HL-60 (cell line): ENCODE results near the gene SAMHD1.

Experiments used
- DNase-seq, 2 experiments: peaks; one replicate each; pipeline ENCODE4 v3.0.0-alpha.2; 2010 to 2020; ENCODE audit warnings: low read depth in 1 of 2, low spot score in 1 of 2
- H3K27ac ChIP-seq: fragments of 250-450 bp; sonication (Bioruptor Pico); replicated peaks from 2 replicates; pipeline ENCODE4 v1.5.1; 2020; ENCODE audit warnings: mild to moderate bottlenecking, moderate library complexity
- H3K27me3 ChIP-seq: fragments of 250-450 bp; sonication (Bioruptor Pico); 2 replicates; pipeline ENCODE4 v1.5.1; 2021; ENCODE audit warnings: mild to moderate bottlenecking, moderate library complexity; ENCODE audit not compliant: insufficient read depth, poor library complexity, severe bottlenecking
- H3K4me3 ChIP-seq: replicated peaks from 2 replicates; pipeline ENCODE4 v1.5.1; 2011; ENCODE audit warnings: mild to moderate bottlenecking, control low read depth, low read length; ENCODE audit not compliant: insufficient read depth
- GABPA ChIP-seq: IDR thresholded peaks from 2 replicates; pipeline ENCODE4 v1.6.1; 2012; ENCODE audit warnings: low read depth
- POLR2AphosphoS5 ChIP-seq: IDR thresholded peaks from 2 replicates; pipeline ENCODE4 v1.6.1; 2012; ENCODE audit warnings: low read depth
- SPI1 ChIP-seq: IDR thresholded peaks from 2 replicates; pipeline ENCODE4 v1.6.1; 2012; ENCODE audit warnings: low read depth, mild to moderate bottlenecking, borderline replicate concordance
- TF ChIP-seq, protein P1 (sequence below): IDR thresholded peaks from 2 replicates; pipeline ENCODE4 v1.6.1; 2012; ENCODE audit warnings: low read depth; ENCODE audit not compliant: insufficient replicate concordance
- TF ChIP-seq, protein P2 (sequence below): IDR thresholded peaks from one replicate; pipeline ENCODE4 v1.5.1; 2011; ENCODE audit warnings: low read length, control low read depth, inconsistent platforms; ENCODE audit not compliant: insufficient read depth

SAMHD1 gene

DNA sequence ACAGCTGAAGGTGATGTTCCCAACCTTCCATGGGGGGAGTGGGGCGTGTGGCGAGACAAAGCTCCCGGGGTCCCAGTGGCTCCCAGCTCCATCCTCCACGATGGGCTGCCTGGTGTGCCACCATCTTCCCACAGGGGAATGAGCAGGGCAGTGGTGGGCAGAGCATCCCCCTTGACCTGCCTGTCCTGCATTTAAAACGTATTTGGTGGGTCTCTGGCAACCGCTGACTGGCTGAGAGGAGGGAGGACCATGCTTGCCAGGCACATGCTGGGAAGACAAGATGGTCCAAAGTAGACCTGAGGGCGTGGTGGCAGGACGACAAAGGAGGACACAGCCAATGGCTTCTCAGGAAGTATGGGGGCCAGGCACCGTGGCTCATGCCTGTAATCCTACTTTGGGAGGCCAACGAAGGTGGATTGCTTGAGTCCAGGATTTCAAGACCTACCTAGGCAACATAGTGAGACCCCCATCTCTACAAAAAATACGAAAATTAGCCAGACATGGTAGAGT, 70.7 kb downstream of the SAMHD1 start:
- TF ChIP-seq GABPA (no peak), SPI1 (no peak), POLR2AphosphoS5 (no peak)
- TF ChIP-seq, protein P1, sequence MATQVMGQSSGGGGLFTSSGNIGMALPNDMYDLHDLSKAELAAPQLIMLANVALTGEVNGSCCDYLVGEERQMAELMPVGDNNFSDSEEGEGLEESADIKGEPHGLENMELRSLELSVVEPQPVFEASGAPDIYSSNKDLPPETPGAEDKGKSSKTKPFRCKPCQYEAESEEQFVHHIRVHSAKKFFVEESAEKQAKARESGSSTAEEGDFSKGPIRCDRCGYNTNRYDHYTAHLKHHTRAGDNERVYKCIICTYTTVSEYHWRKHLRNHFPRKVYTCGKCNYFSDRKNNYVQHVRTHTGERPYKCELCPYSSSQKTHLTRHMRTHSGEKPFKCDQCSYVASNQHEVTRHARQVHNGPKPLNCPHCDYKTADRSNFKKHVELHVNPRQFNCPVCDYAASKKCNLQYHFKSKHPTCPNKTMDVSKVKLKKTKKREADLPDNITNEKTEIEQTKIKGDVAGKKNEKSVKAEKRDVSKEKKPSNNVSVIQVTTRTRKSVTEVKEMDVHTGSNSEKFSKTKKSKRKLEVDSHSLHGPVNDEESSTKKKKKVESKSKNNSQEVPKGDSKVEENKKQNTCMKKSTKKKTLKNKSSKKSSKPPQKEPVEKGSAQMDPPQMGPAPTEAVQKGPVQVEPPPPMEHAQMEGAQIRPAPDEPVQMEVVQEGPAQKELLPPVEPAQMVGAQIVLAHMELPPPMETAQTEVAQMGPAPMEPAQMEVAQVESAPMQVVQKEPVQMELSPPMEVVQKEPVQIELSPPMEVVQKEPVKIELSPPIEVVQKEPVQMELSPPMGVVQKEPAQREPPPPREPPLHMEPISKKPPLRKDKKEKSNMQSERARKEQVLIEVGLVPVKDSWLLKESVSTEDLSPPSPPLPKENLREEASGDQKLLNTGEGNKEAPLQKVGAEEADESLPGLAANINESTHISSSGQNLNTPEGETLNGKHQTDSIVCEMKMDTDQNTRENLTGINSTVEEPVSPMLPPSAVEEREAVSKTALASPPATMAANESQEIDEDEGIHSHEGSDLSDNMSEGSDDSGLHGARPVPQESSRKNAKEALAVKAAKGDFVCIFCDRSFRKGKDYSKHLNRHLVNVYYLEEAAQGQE, result no peak
- TF ChIP-seq, protein P2, sequence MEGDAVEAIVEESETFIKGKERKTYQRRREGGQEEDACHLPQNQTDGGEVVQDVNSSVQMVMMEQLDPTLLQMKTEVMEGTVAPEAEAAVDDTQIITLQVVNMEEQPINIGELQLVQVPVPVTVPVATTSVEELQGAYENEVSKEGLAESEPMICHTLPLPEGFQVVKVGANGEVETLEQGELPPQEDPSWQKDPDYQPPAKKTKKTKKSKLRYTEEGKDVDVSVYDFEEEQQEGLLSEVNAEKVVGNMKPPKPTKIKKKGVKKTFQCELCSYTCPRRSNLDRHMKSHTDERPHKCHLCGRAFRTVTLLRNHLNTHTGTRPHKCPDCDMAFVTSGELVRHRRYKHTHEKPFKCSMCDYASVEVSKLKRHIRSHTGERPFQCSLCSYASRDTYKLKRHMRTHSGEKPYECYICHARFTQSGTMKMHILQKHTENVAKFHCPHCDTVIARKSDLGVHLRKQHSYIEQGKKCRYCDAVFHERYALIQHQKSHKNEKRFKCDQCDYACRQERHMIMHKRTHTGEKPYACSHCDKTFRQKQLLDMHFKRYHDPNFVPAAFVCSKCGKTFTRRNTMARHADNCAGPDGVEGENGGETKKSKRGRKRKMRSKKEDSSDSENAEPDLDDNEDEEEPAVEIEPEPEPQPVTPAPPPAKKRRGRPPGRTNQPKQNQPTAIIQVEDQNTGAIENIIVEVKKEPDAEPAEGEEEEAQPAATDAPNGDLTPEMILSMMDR, result no peak
- H3K4me3 ChIP-seq, result no peak overlapping the region
- H3K27me3 ChIP-seq, result no peaks in the 10 kb centered on the region
- no peak overlapping the region for H3K27ac ChIP-seq
- DNase-seq, result no peak

DNA sequence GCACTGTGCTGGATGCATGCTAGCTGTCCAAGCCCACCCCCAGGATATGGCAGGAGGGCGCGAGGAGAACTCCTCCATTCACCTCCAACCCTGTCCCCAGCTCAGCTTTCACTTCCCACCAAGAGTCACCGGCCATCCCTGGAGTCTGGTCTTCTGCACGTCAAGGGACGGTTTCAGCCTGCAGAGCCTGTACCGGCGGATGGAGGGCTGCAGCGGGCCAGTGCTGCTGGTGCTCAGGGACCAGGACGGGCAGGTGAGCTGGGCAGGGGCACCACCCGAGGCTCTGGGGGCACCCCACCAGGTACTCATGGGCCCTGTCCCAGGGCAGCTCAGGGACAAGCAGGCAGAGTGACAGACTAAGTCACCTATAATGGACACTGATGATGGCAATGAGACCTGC, 72.6 kb downstream of the SAMHD1 start:
- H3K4me3 ChIP-seq, result no peak overlapping the region
- TF ChIP-seq POLR2AphosphoS5, result no peak
- TF ChIP-seq, protein P1, result no peak
- TF ChIP-seq GABPA, result no peak
- TF ChIP-seq, protein P2, result no peak
- no peak for TF ChIP-seq SPI1
- no peaks in the 10 kb centered on the region for H3K27me3 ChIP-seq
- H3K27ac ChIP-seq, result no peak overlapping the region
- DNase-seq, result no peak

DNA sequence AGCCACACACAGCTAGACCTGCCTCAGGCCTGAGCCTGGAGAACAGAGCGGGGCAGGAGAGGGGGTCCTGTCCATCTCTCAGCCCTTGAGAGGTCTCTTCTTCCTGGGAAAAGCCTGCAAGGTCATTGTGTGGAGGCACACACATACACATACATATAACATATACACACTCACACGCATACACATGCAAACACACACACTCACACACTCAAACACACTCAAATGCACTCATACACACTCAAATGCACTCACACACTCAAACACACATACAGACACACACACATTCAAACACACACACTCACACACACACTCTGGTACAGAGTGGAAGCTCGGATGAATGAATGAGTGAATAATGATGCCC, 75.1 kb downstream of the SAMHD1 start:
- no peak for TF ChIP-seq GABPA
- TF ChIP-seq, protein P1, result no peak
- TF ChIP-seq, protein P2, result no peak
- TF ChIP-seq POLR2AphosphoS5, result no peak
- TF ChIP-seq SPI1, result no peak
- Histone ChIP-seq H3K27me3 (no peaks in the 10 kb centered on the region), H3K4me3 (no peak overlapping the region), H3K27ac (no peak overlapping the region)
- DNase-seq, result no peak
